PC-3 (cell line): ENCODE results near the gene PHAF1. TPM values are rescaled to one million over a fixed set of nuclear protein-coding genes. Genes with fewer than 3 reads are reported as not detected.

Experiments used
- ATAC-seq: fragments of 200-7000 bp; cut with Tn5 transposase; 2 replicates; pipeline ENCODE4 v1.9.1; 2020; ENCODE audit warnings: mild to moderate bottlenecking, moderate library complexity
- BruUV-seq: library from RNA; stranded (reverse); fragments of 400-500 nt; replicated peaks from 2 replicates; lab custom pipeline; 2021; lab: Mats Ljungman, UMichigan
- CTCF ChIA-PET: fragments of 300-600 bp; sonication (Branson Sonifier 250); formaldehyde crosslinking; loops from one replicate; lab custom pipeline; 2022; ENCODE audit warnings: antibody characterized with exemption; lab: Charles Lee
- POLR2A ChIA-PET: fragments of 300-600 bp; sonication (Branson Sonifier 250); formaldehyde crosslinking; loops from one replicate; lab custom pipeline; 2022; ENCODE audit warnings: antibody characterized with exemption; ENCODE audit not compliant: unreplicated experiment; lab: Charles Lee
- DNase-seq: peaks from one replicate; pipeline ENCODE4 v3.0.0-alpha.2; 2015
- H2AFZ ChIP-seq: fragments of 300-600 bp; sonication (generic); 2 replicates; pipeline ENCODE4 v1.6.0; 2016; ENCODE audit warnings: antibody characterized with exemption, low read length
- H3F3A ChIP-seq: fragments of 300-600 bp; sonication (generic); one replicate; pipeline ENCODE4 v1.6.0; 2017; ENCODE audit warnings: antibody characterized with exemption, low read length, control low read depth, mild to moderate bottlenecking; ENCODE audit not compliant: unreplicated experiment
- H3K27ac ChIP-seq: fragments of 300-600 bp; sonication (generic); 2 replicates; pipeline ENCODE4 v1.5.1; 2016; ENCODE audit warnings: mild to moderate bottlenecking, low read length
- H3K27me3 ChIP-seq: fragments of 300-600 bp; sonication (generic); 2 replicates; pipeline ENCODE4 v1.6.1; 2016; ENCODE audit warnings: low read length, mixed read lengths
- H3K36me3 ChIP-seq: fragments of 300-600 bp; sonication (generic); 2 replicates; pipeline ENCODE4 v1.6.1; 2016; ENCODE audit warnings: low read depth, mixed run types, low read length, mixed read lengths
- H3K4me1 ChIP-seq: fragments of 300-600 bp; sonication (generic); 2 replicates; pipeline ENCODE4 v1.5.1; 2016; ENCODE audit warnings: low read length; ENCODE audit not compliant: insufficient read depth
- H3K4me2 ChIP-seq: fragments of 300-600 bp; sonication (generic); 2 replicates; pipeline ENCODE4 v1.6.0; 2016; ENCODE audit warnings: low read length
- H3K4me3 ChIP-seq: fragments of 300-600 bp; sonication (generic); 2 replicates; pipeline ENCODE4 v1.5.1; 2016; ENCODE audit warnings: mild to moderate bottlenecking, low read length, mixed read lengths
- H3K79me2 ChIP-seq: fragments of 300-600 bp; sonication (generic); 2 replicates; pipeline ENCODE4 v1.6.1; 2017; ENCODE audit warnings: low read length, mixed read lengths
- H3K9ac ChIP-seq: fragments of 300-600 bp; sonication (generic); 2 replicates; pipeline ENCODE4 v1.6.0; 2016; ENCODE audit warnings: mild to moderate bottlenecking, low read length
- H3K9me2 ChIP-seq: fragments of 300-600 bp; sonication (generic); replicated peaks from 2 replicates; pipeline ENCODE4 v1.6.1; 2016; ENCODE audit warnings: mixed run types, low read length, mixed read lengths
- H3K9me3 ChIP-seq: fragments of 300-600 bp; sonication (generic); 2 replicates; pipeline ENCODE4 v1.6.1; 2016; ENCODE audit warnings: low read length, mixed read lengths
- H4K20me1 ChIP-seq: fragments of 300-600 bp; sonication (generic); 2 replicates; pipeline ENCODE4 v1.6.1; 2016; ENCODE audit warnings: low read length, mixed read lengths
- CTCF ChIP-seq: fragments of 300-600 bp; sonication (generic); conservative IDR thresholded peaks from 2 replicates; pipeline ENCODE4 v1.5.1; 2017; ENCODE audit warnings: antibody characterized with exemption, low read depth, mild to moderate bottlenecking, low read length
- EZH2 ChIP-seq: fragments of 300-600 bp; sonication (generic); IDR thresholded peaks from one replicate; pipeline ENCODE4 v1.6.1; 2017; ENCODE audit warnings: antibody characterized with exemption, mild to moderate bottlenecking, low read length; ENCODE audit not compliant: unreplicated experiment
- EZH2phosphoT487 ChIP-seq: fragments of 300-600 bp; sonication (generic); IDR thresholded peaks from 2 replicates; pipeline ENCODE4 v1.6.1; 2018; ENCODE audit warnings: mild to moderate bottlenecking, antibody characterized with exemption, low read length, borderline replicate concordance
- intact Hi-C: fragments of 100-400 bp; cut with micrococcal nuclease; formaldehyde crosslinking; loops from 2 replicates; pipeline ENCODE4 v1.9.0; 2023
- total RNA-seq: library from RNA; depleted of rRNA; stranded (reverse); fragments of >200 nt; gene quantifications from 2 replicates; pipeline ENCODE4 v1.2.3, GENCODE V29; 2014

PHAF1 gene
- total RNA-seq, 1 experiment from 2014 or later, result 18.8 TPM

DNA sequence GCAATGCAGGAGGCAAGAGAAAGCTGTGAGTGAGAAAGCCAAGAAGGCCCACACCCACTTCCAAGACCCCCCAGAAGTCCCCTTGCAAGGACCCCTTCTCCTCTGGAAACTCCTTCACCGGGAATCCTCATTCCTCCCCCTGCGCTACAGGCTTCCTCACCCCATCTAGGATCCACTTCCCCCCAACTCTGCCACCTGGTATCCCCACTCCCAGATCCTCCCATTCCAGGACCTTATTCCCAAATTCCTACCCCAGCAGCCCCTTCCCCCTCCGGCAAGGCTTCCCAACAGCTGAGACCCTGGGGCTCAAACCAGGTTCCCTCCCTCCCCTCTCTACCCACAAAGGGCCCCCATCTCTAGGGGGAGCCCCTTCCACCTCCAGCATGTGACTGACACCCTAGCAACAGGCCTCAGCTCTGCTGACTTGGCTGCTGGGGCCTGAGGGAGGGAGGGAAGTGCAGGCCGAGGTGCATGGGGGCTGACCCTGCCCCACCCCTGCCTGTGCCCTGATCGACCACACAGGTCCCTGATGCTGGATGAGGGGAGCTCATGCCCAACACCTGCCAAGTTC, 56.9 kb downstream of the PHAF1 start:
- Histone ChIP-seq H3K27ac (no peak overlapping the region), H3K4me3 (no peak overlapping the region), H3K9me2 (no peaks in the 10 kb centered on the region), H3K27me3 (no peaks in the 10 kb centered on the region), H3F3A (no peaks in the 10 kb centered on the region), H3K36me3 (no peaks in the 10 kb centered on the region), H3K9me3 (no peaks in the 10 kb centered on the region), H3K79me2 (peaks cover 5% of the 10 kb centered on the region; the same call in 1 of the 2 replicates), H4K20me1 (no peaks in the 10 kb centered on the region), H3K4me1 (peaks cover 24% of the 10 kb centered on the region), H2AFZ (no peak overlapping the region), H3K4me2 (no peak overlapping the region), H3K9ac (no peak overlapping the region)
- intact Hi-C loops, result no loop called here
- ATAC-seq, result no peak
- POLR2A ChIA-PET, result no interaction called here
- BruUV-seq, result no TSS peak
- DNase-seq, result no peak
- CTCF ChIA-PET, result no interaction called here
- TF ChIP-seq CTCF, result no peak
- TF ChIP-seq EZH2phosphoT487, result no peak
- no peak for TF ChIP-seq EZH2

DNA sequence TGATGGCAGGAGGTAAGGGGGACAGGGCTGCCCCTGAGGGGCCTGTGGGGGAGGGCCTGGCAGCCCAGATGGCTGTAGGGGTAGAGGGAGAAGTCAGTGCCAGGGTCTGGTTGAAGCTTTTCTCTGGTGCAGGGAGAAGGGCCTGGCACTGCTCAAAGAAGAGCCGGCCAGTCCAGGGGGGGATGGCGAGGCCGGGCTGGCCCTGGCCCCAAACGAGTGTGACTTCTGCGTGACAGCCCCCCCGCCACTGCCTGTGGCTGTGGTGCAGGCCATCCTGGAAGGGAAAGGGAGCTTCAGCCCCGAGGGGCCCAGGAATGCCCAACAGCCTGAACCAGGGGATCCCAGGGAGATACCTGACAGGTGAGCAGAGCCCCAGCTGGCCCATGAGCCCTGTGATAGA, 57.8 kb downstream of the PHAF1 start:
- no peaks in the 10 kb centered on the region for H3K27me3 ChIP-seq
- CTCF ChIA-PET, result no interaction called here
- POLR2A ChIA-PET, result no interaction called here
- no peaks in the 10 kb centered on the region for H3K9me3 ChIP-seq
- no peaks in the 10 kb centered on the region for H3K9me2 ChIP-seq
- DNase-seq, result no peak
- no peak overlapping the region for H3K4me3 ChIP-seq
- H4K20me1 ChIP-seq, result no peaks in the 10 kb centered on the region
- intact Hi-C loops, result no loop called here
- TF ChIP-seq EZH2, result no peak
- TF ChIP-seq EZH2phosphoT487, result no peak
- no peak for TF ChIP-seq CTCF
- no peaks in the 10 kb centered on the region for H3F3A ChIP-seq
- H3K4me1 ChIP-seq, result peaks cover 19% of the 10 kb centered on the region
- no TSS peak for BruUV-seq
- no peak overlapping the region for H3K9ac ChIP-seq
- no peak overlapping the region for H3K4me2 ChIP-seq
- H2AFZ ChIP-seq, result no peak overlapping the region
- no peak overlapping the region for H3K27ac ChIP-seq
- peaks cover 8% of the 10 kb centered on the region; the same call in 1 of the 2 replicates for H3K79me2 ChIP-seq
- no peaks in the 10 kb centered on the region for H3K36me3 ChIP-seq
- no peak for ATAC-seq

- no peak for DNase-seq
- no peaks in the 10 kb centered on the region for H3K9me3 ChIP-seq
- no peaks in the 10 kb centered on the region for H3K27me3 ChIP-seq
- H3K36me3 ChIP-seq, result no peaks in the 10 kb centered on the region
- no peaks in the 10 kb centered on the region for H4K20me1 ChIP-seq
- H3K4me3 ChIP-seq, result no peak overlapping the region
- H3F3A ChIP-seq, result no peaks in the 10 kb centered on the region
- no peak overlapping the region for H3K9ac ChIP-seq
- no peak for TF ChIP-seq EZH2phosphoT487
- TF ChIP-seq EZH2, result no peak
- no peak for TF ChIP-seq CTCF
- ChIA-PET POLR2A (no interaction called here), CTCF (no interaction called here)
- peaks cover 8% of the 10 kb centered on the region; the same call in 1 of the 2 replicates for H3K79me2 ChIP-seq
- ATAC-seq, result no peak
- no peaks in the 10 kb centered on the region for H3K9me2 ChIP-seq
- no peak overlapping the region for H3K4me2 ChIP-seq
- H3K27ac ChIP-seq, result no peak overlapping the region
- BruUV-seq, result no TSS peak
- H3K4me1 ChIP-seq, result peaks cover 27% of the 10 kb centered on the region
- intact Hi-C loops, result no loop called here
- H2AFZ ChIP-seq, result no peak overlapping the region
Observed at GRCh38 chr16:67169011-67169451, 59.3 kb downstream of the PHAF1 start.
